ENCODE data around the gene ETF1.

DNA sequence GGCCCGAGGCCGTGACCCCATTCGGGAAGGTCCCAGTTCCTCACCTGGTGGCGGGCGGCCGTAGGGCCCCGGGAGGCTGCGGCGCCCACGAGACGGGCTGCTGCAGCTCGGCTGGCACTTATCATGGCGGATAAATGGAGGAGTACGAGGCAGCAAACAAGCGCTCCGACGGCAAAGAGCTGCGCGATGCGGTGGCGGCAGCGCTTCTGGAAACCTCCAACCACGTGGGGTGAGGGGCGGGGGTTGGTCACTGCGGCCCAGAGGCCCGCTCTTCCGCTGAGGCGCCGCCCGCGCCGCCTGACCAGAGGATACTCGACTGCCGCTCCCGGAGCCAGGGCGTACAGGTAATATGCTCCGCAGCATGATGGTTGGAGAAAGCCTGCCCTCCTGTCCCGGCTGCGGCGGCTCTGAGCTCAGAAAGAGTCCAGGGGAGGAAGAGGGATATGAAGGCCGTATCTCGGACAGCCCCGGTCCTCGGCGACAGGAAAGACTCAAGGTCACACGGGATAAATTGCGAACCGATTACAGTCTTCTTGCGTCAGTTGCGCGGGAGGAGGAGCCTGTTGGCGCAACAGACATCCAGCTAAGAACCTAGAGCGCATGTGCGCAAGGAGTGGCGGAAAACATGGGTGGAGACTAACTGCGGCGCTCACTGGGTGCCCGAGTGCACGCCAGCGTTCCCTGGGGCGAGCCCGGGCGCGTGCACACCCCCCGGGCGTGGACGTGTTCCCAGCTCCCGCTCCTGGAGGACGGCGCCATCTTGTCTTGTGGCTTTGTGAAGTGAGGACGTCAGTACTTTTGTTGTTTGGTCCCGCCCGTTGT is 32.4 kb upstream of the ETF1 start, which contains the start of gene HSPA9:
- TF ChIP-seq, protein P1, sequence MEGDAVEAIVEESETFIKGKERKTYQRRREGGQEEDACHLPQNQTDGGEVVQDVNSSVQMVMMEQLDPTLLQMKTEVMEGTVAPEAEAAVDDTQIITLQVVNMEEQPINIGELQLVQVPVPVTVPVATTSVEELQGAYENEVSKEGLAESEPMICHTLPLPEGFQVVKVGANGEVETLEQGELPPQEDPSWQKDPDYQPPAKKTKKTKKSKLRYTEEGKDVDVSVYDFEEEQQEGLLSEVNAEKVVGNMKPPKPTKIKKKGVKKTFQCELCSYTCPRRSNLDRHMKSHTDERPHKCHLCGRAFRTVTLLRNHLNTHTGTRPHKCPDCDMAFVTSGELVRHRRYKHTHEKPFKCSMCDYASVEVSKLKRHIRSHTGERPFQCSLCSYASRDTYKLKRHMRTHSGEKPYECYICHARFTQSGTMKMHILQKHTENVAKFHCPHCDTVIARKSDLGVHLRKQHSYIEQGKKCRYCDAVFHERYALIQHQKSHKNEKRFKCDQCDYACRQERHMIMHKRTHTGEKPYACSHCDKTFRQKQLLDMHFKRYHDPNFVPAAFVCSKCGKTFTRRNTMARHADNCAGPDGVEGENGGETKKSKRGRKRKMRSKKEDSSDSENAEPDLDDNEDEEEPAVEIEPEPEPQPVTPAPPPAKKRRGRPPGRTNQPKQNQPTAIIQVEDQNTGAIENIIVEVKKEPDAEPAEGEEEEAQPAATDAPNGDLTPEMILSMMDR (conservative IDR thresholded peaks at IDR 0.05; ENCODE audit: low read length) = no peak
- TF ChIP-seq EZH2phosphoT487 (IDR thresholded peaks at IDR 0.05; ENCODE audit: borderline replicate concordance, low read depth, low read length) = no peak
